Umbilical cord (tissue), 2 donors: ENCODE data around the gene EXOC1L. TPM values are rescaled to one million over a fixed set of nuclear protein-coding genes. Genes with fewer than 3 reads are reported as not detected.
"Not testable (repeated sequence)": the region's sequence is repeated elsewhere in the genome, so short reads cannot be mapped to it uniquely, and the experiment has no call there.

Experiments used
- DNase-seq: peaks from one replicate; pipeline ENCODE4 v3.0.0-alpha.2; 2015; ENCODE audit warnings: low spot score
- total RNA-seq: library from RNA; depleted of rRNA; stranded (reverse); fragments of >200 nt; gene quantifications from one replicate; pipeline ENCODE4 v1.2.3, GENCODE V29; 2014; ENCODE audit warnings: low replicate concordance; ENCODE audit not compliant: insufficient read depth

Gene EXOC1L
- total RNA-seq, 1 donor from 2014 or later = not detected

DNA sequence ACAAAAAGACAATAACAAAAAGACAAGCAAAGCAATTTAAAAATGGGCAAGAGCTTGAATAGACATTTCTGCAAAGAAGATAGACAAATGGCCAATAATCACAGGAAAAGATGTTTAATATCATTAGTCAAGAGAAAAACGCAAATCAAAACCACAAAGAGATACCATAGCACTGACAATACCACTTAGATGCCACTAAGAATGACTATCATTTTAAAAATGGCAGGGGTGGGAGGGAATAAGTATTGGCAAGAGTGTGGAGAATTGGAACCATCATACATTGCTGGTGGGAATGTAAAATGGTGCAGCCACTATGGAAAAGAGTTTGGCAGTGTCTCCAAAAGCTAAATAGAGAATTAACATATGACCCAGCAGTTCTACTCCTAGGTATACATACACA lies 18.8 kb downstream of the EXOC1L start:
- DNase-seq = no peak

DNA sequence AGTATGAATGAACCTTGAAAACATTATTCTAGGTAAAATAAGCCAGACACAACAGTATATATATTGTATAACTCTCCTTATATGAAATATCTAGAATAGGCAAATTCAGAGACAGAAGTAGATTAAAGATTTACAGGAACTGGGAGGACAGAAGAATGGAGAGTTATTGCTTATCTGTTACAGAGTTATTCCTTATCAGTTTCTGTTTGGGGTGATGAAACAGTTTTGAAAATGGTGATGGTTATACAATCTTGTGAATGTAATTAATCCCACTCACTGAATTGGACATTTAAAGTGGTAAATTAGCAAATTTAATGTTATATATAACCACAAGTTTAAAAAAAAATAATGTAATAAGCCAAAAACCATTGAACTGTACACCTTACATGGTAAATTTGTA lies 19.4 kb downstream of the EXOC1L start:
- DNase-seq = no peak

DNA sequence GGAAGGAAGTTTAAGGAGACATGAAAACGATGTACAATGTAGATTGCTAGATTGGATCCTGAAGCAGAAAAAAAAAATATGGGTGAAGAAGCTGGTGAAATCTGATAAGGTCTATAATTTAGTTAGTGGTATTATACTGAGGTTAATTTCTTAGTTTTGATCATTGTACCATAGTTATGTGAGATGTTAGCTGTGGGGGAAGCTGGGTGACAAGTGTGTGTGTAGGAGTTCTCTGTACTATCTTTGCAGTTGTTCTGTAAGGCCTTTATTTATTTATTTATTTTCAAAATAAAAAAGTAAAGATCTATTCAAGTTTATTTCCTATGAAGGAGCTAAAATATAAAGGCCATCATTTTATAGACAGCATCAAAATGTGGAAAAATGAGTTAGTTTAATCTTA lies 21.4 kb downstream of the EXOC1L start:
- no peak for DNase-seq

DNA sequence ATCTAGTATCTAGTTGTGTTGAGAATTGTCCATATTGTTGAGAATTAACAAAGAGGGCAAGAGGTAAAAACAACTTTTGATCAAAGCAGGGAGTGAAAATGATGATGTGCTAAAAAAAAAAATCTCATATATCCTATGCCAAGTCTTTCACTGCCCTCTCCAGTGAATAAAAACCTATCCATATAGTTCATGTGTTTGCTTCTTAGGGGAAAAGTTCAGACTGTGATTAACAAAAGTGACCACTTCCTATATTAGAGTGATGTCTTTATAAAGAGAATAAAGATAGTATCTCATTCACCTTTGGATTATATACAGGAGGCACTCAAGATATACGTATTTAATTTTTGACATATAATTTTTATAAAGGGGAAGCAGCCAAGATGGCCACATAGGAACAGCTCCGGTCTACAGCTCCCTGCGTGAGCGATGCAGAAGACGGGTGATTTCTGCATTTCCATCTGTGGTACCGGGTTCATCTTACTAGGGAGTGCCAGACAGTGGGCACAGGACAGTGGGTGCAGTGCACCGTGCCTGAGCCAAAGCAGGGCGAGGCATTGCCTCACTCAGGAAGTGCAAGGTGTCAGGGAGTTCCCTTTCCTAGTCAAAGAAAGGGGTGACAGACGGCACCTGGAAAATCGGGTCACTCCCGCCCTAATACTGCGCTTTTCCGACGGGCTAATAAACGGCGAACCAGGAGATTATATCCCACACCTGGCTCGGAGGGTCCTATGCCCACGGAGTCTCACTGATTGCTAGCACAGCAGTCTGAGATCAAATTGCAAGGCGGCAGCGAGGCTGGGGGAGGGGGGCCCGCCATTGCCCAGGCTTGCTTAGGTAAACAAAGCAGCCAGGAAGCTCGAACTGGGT lies 22.0 kb downstream of the EXOC1L start:
- DNase-seq = not testable (repeated sequence)

DNA sequence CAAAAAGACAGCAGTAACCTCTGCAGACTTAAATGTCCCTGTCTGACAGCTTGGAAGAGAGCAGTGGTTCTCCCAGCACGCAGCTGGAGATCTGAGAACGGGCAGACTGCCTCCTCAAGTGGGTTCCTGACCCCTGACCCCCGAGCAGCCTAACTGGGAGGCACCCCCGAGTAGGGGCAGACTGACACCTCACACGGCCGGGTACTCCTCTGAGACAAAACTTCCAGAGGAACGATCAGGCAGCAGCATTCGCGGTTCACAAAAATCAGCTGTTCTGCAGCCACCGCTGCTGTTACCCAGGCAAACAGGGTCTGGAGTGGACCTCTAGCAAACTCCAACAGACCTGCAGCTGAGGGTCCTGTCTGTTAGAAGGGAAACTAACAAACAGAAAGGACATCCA lies 22.7 kb downstream of the EXOC1L start:
- not testable (repeated sequence) for DNase-seq

DNA sequence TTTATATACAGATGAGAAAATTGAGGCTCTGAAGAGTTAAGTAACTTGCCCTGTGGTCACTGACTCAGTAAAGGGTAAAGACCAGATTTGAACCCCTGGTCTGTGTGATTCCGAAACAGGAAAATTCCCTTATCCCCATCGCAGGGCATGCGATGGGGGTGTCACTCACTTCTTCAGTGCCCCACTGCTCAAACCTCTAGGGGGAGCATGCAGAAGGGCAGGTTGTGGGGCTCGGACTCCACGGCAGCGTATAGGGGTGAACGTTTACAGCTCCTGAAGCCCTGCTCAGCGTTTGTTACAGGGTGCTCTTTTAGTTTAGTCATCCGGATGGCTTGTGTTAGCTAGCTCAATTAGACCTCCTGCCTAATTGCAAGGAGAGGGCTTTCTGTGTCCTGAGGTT lies 30.1 kb downstream of the EXOC1L start:
- DNase-seq = no peak

DNA sequence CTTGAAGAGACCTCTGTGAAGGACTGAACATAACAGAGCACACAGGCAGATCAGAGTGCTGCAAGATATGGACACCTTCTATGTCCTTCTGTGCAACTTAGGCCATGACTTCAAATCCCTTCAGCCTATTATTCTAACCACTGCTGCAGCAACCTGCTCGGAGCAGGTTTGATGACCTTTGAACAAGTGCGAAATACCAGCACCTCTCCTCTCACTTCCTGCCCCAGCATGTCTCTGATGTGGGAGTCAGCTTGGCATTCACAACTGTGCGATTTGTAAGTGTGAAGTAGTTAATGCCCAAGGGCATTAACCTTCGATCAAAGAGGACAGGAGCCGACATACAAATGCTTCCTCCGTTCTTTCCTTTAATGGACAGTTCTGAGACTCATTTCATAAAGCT lies 32.3 kb downstream of the EXOC1L start:
- peak; percentile 42 for DNase-seq

DNA sequence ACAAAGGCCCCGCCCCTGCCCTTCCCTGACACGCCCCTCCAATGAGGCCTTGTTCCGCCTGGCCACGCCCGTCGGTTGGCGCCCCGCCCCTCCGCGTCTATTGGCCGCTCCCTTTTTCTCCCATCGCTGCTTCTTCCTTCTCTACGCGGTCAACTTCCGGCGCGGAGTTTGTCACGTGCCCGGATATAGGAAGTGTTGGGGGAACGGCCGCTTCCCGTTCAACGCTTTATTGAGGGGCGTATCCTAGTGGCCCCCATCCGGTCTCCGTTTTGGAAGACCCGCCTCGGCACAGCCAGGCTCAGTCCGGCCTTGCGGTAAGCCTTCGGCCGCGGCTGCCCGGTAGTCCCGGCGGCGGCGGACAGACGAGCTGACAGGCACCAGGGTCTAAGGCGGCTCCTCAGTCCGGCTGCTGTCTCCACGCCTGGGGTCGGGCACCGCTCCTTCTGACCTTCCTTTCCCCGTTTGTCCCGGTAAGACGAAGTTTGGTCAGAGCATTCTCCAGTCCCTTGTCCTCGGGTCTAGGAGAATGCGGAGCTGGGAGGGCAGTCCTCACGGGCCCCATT lies 34.0 kb downstream of the EXOC1L start, which contains the start of gene EXOC1:
Gene EXOC1 (plus strand): TSS at position 165 of the 563 bp plus-strand sequence. CDS start 4,676 bp downstream, outside the sequence.
- peak; percentile 99 for DNase-seq

DNA sequence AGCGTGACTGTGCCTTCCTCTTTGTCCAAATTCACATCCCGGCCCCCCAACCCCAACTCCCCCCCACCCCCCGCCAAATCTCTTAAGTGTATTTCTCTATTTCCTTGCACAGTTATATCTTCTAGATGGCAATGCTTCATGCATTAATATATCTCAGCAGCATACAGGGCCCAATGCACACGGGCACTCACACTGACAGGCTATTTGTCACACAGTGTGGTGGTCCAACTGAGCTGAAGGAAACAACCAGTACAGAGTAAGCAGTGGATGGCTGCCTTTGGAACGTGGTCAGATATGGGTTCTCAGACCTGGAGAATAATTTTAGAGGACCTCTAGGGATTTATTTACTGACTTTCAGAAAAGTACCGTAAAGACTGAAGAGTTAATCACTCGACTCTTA lies 34.5 kb downstream of the EXOC1L start:
- DNase-seq = no peak

DNA sequence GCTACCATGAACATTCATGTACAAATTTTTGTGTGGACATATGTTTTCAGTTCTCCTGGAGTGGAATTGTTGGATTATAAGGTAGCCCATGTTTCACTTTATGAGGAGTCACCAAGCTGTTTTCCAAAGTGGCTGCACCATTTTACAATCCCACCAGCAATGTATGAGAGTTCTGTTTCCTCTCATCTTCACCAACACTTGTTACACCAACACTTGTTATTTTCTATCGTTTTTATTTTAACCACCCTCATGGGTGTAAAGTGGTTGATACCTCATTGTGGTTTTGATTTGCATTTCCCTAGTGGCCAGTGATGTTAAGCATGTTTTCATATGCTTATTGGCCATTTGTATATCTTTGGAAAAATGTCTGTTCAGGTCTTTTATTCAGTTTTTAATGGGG lies 38.0 kb downstream of the EXOC1L start:
- no peak for DNase-seq

DNA sequence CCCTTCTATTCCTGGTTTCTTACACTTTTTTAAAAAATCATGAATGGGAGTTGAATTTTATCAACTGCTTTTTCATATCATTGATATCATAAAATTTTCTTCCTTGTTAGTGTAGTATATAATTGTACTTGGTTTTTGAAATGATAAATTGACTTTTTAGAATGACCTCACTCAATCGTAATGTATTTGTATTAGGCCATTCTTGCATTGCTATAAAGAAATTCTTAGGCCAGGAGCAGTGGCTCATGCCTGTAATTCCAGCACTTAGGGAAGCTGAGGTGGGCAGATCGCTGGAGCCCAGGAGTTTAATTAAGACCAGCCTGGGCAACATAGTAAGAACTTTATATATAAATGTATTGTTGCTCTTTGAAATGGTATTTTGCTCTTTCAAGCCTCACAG lies 40.1 kb downstream of the EXOC1L start:
- DNase-seq = no peak

DNA sequence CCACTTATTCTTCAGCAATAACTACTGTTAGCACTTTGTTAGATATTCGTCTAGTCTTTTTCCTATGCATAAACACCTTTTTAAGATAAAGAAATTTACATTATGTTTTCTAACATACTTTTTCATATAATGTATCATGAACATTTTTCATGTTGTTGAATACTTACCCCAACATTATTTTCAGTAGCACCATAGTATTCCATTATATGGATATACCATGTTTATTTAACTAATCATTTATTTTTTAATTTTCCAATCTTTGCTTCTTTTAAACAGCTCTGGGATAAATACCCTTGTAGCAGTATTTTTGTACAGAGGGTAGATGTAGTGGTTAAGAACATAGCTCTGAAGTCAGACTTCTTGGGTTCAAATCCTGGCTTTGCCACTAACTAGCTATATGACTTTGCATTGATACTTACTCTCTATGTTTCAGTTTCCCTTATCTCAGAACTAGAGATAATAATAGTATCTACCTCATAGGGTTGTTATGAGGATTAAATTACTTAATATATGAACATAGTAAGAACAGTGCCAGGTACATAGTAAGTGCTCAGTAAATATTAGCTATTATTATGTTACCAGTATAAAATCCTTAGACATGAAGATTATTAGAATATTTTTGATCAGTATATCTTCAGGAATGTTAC lies 45.1 kb downstream of the EXOC1L start:
- no peak for DNase-seq

DNA sequence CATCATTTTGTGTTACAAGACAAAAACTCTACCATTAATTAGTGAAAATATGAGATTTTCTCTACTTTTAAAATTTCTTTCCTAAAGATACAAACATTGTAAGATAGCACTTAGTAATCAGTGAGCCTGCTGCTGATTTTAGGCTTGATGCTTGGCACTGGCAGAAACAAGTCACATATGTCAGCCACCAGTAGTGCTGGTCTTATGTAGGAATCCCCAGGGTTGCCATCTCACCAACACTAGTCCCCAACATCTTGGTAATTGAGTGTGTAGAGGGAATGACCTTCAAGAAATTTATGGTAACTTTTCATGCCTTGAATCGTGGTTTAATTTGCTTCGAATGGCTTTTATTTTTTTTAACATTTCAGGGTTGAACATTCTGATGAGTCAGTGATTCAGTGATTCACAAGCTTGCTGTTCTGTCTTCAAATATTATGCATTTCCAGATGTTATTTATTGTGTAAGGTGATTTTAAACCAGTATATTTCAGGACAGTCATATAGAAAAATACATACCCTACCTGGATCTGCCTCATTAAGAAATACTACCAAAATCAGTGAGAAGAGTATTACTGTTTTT lies 45.7 kb downstream of the EXOC1L start:
- DNase-seq = peak; percentile 16

DNA sequence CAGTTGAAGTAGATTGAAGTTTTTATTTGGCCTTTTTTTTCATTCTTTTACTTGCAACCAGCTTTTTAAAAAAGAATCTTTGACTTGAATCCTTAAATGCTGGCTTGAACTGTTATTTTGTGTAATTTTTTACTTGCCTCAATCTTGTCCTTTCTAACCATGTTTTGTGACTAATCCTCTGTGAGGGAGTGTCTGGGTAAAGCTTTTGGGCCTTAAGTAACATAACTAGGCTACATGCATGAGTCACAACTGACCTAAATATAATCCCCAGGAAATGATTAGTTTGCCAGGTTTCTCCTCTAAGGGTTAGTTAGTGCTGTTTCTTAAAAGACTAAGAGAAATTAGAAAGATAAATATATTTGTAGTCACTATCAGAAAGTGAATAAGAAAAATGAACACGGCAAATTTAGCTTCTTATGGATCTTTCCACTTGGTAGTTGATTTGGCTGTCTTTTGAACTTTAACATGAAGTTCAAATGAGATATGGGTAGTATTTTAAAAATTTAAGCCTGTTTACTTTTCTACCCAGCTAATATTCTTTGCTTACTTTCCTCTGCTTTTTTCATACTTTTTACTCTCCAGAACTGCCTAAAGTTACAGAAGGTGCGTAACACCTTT lies 46.8 kb downstream of the EXOC1L start:
- peak; percentile 85 for DNase-seq

DNA sequence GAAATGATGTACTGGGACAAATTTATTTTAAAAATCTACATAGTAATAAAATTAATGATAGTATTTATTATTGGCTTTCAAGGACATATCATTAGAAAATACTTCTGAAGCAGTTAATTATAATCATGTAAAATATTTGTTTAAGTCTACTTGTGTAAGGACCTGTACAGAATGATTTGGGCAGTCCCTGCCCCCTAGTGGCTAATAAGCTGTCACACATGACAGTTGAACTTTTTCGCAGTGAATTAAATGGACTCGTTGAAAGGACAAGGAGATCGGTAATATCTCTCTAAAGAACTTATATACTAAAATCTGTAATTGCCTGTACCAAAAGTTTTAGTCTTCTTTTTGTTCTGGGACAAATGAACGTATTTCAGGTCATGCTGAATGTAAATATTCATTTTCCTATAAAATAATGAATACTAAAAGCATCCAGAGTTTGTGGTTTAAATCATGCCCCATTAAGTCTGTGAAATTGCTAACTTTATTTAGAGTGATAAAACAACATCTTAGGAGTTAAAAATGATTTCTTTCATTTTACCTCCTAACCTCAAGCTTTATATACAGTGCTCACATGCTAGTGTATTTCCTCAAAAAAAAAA lies 47.5 kb downstream of the EXOC1L start:
- DNase-seq = peak; percentile 61

DNA sequence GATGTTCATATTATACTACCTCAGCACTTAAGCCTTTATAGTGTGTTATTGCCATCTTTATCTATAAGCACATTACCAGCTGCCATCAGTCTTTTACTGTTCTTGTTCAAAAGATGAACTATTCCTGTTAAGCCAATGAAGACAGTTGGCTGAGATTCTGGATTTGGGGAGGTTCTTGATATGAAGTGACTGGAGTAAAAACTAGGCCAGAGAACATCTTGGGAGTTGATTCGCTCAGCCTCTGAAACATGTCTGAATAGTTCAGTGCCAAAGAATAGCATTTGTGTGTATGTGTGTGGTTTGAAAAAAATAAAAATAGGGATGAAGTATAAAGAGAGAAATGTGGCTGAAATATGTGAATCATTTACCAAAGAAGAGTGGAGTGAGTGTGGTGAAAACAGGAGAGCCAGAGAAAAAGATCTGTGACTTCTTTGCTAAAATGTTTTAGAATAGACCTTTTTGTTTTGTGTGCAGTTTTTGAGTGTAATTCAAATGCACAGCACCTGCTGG lies 49.0 kb downstream of the EXOC1L start:
- DNase-seq = peak; percentile 68

DNA sequence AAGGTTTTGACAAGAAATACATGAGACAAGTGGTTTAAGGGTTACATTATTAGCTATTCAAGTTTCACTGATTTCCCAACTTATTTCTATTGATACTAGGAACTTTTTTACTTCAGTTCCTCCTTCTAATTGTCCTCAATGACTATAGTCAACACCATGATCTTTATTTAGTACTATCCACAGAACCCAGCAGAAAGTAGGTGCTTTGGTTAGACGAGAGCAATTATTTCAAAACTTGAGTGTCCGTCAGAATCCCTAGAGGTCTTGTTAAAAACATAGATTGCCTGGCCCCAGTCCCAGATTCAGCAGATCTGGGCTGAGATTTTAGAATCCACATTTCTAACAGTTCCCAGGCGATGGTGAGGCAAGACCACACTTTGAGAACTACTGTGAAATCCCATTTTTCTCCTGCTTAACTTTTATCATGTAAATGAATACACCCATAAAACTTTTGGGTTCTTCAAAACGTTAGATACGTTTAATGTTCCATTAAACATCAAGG lies 51.8 kb downstream of the EXOC1L start:
- no peak for DNase-seq

DNA sequence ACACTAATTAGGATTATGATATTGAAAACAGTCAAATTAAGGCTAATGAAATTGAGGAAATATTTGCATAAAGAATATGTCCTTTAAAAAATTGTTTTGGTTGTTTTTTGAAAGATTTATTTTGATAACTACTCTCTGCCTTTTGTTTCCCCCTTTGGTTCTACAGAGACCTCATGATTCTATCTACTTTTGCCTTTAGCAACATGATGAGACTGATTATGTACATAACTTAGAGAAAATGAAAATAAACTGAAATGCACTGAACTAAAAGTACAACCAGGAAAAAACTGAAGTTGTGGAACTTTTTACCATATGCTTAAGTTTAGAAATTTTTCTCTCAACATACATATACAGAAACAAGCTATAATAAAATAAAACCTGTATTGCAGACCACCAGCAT lies 55.2 kb downstream of the EXOC1L start:
- DNase-seq = no peak

DNA sequence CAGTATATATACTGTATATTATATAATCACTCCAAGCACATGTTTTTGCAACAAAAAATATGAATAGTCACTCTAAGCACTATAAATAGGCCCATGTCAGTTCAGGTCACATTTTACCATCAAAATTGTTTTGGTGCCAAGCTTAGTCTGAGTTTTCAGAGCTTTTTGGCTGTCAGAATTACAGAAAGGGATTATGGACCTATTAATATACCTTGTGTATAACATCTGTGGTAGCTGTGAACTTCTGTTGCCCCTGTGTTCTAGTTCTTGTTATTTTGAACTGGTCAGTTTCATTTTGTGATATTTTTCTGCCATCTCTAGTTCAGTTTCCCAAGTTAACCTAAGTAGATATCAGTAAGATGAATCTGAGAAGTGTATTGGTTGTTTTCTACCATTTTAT lies 56.8 kb downstream of the EXOC1L start:
- DNase-seq = no peak

DNA sequence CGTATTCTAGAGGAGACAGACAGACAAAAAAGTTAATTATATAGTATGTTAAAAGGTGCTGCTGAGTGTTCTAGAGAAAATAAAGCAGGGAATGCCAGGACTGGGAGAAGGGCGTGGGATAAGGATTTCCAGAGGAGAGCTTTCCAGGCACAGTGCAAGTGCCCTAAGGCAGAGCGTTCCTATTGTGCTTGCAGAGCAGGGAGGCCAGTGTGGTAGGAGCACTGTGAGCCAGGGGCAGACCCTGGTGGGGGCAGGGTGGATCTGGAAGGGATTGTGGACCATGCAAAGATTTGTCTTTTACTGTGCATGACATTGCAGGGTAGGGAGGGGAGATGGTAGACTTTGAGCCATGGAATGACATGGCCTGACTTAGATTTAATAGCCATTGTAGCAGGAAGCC lies 59.6 kb downstream of the EXOC1L start:
- no peak for DNase-seq

DNA sequence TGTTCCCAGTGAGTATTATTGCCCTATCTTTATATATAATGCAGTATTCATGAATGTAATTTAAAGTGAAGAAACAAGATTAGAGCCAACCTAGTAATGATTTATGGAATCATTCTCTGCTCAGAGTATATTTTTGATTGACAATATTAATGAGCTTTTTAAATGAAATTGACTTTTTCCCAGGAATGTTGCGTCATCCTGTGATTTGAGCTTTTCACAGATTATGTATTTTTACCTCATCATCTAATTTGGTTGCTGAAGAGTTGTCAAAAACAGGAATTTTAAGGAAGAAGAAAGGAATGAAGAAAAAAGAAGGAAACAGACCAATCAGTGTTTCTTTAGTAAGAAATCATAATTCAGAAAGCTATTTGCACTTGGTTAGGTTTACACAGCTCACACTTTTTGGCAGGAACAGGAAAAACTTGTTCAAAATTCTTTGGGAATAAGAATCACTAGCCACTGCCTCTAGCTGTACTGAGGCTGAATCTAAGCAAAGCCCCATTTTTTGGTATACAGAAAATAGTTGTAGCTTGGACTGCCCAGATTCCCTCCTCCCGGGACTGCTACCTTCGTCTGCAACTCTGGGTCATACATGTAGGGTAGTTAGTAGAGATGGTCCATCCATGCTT lies 61.2 kb downstream of the EXOC1L start:
- no peak for DNase-seq
